HG03045 (cell line): ENCODE measurements around the gene PNKD.

Source experiments
- ATAC-seq: cut with Tn5 transposase; IDR thresholded peaks from one replicate; pipeline ENCODE4 v1.9.1; 2021; ENCODE audit warnings: mild to moderate bottlenecking, moderate library complexity; ENCODE audit not compliant: unreplicated experiment

Gene PNKD

DNA sequence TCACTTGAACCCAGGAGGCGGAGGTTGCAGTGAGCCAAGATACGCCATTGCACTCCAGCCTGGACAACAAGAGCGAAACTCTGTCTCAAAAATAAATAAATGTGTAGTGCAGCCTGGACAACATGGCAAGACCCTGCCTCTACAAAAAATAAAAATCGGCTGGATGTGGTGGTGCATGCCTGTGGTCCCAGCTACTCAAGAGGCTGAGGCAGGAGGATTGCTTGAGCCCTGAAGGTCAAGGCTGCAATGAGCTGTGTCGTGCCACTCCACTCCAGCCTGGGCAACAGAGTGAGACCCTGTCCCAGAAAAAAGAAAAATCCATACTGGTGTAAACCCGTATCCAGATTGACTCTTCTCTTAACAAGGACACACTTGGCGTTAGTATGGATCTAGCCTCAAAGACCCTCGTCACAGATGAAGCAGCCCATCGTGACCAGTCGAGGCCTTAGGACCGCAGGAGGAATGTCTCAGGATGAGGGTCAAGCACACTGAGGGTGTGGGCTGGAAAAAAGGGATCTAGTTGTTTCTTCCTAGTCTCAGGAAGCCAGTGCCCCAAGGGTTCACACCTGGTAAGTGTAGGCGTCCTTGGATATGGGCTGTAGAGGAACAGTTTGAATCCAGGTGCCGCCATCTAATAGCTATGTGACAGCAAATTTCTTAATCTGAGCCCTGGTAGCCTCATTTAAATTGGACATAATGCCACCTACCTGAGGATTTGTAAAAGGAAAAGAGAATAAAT, 13.5 kb upstream of the PNKD start:
- no peak for ATAC-seq

- ATAC-seq = peak; percentile 36
Measured at GRCh38 chr2:218257390-218257981, 12.8 kb upstream of the PNKD start.

GRCh38 chr2:218259099-218259961, 11.0 kb upstream of the PNKD start:
- ATAC-seq = no peak

- no peak for ATAC-seq
Measured at GRCh38 chr2:218260166-218260565, 10.2 kb upstream of the PNKD start.

DNA sequence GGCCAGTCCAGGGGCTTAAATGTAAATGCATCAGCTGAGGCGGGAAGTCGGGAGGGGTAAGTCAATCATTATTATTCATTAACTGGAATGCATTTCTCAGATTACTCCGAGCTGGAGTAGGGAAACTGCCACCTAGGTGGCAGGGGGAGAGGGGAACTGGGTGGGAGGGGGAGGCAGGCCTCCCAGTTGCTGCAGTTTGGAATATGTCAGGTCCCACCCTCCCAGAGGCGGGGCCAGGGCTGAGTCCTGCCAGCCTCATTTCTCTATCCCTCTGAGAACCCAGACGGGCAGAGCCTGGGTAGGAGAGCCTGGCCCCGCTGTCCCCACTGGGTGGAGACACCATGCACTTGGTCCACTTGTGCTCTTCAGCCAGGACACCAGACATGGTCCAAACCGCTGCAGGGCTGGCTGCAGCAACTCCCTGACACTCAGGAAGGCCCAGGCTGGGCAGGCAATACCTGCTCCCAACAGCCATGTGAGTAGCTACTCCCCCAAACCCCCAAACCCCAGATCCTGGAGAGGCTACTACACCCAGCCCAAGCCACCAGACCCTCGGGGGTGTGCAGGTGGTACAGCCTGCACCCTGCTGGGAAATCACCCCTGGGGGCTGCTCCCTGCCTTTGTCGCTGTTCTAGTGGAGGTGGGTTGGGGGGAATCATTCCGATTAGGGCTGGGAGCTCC, 9.4 kb upstream of the PNKD start, which contains the start of gene GPBAR1:
Gene GPBAR1 (plus strand): TSS at position 274 of the 681 bp plus-strand sequence. CDS start 1,710 bp downstream, outside the sequence.
- no peak for ATAC-seq

GRCh38 chr2:218261423-218262236, 8.7 kb upstream of the PNKD start:
- no peak for ATAC-seq

- ATAC-seq = no peak
Measured at GRCh38 chr2:218262237-218262600, 8.1 kb upstream of the PNKD start.

- no peak for ATAC-seq
Measured at GRCh38 chr2:218262631-218263586, 7.4 kb upstream of the PNKD start.

DNA sequence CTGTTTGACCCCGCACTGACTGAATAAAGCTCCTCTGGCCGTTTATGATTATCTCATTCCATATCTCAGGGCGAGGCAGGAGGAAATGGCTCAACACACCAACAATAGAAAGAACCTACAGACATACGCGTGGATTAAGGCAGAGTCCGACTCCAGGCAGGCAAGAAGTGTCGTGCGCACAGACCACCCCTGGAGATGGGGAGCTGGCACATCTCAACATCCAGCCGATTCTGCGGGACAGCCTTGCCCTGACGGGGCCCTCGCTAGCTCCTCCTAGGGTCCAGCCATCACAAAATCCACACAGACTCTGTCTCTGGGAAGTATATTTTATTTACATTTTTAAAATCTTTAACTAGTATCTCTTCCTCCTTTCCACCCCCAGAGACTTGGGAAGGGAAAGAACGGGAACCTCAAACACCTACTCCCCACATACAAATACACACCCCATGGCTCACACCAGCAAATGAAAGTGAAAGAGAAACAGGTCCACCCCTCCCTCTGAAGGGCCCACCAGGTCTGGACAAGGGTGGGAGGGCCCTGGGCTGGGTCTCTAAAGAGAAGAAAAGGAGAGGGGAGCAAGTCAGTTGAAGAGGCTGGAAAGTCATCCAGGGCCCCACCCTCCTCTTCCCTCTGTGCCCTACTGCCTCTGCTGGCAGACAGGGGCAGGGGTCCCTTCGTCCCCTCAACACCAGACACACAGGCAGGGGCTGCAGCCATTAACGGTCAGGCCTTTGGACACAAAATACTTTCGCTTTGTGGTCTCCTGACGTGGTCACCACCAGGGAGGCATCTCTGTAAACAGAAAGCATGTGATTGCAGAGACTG, 6.3 kb upstream of the PNKD start:
- ATAC-seq = no peak

GRCh38 chr2:218264773-218265561, 5.4 kb upstream of the PNKD start:
- no peak for ATAC-seq

GRCh38 chr2:218265626-218266025, 4.7 kb upstream of the PNKD start:
- no peak for ATAC-seq

GRCh38 chr2:218266316-218266979, 3.9 kb upstream of the PNKD start:
- no peak for ATAC-seq

- no peak for ATAC-seq
Measured at GRCh38 chr2:218267259-218267658, 3.1 kb upstream of the PNKD start.

DNA sequence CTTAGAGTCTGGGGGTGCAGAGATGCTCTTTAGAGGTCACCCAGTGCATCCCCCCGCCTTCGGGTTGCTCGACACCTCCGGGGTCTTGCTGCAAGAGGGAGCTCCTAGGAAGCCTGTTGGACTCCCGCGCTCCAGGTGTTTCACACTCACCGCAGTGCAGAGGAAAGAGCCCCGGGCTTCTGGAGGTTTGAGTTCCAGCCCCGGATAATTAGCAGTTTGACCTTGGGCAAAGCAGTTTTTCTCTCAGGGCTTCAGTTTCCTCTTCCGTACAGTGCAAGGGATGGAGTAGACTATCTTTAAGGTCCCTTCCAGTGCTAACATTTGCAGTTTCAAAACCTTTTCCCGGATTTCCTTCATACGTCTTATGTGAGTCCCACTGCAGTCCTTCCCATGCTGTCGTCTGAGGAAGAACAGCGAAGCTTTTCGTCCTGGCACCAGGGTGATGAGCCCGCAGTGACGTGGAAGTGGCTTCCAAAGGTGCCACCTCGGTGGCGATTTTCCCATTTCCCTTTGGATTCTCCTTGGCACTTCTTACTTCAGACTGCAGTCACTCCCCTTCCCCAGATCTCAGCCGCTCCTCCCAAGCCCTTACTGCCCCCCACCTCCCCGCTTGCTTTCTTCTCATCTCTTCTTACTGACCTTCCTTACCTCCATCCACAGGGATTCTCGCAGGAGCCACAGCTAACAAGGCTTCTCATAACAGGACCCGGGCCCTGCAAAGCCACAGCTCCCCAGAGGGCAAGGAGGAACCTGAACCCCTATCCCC, 585 bp downstream of the PNKD start:
- ATAC-seq = no peak

GRCh38 chr2:218271487-218271797, 1.1 kb downstream of the PNKD start:
- ATAC-seq = no peak

GRCh38 chr2:218271865-218272530, 1.7 kb downstream of the PNKD start:
- no peak for ATAC-seq
